Measurements from ENCODE around the gene PIGH. TPM values are rescaled to one million over a fixed set of nuclear protein-coding genes. Genes with fewer than 3 reads are reported as not detected.
"Not testable (repeated sequence)": the region's sequence is repeated elsewhere in the genome, so short reads cannot be mapped to it uniquely, and the experiment has no call there.

Gene PIGH
- total RNA-seq, 1 donor: 16.8 TPM

GRCh38 chr14:67544590-67544989, 55.5 kb downstream of the PIGH start:
- no peak overlapping the region for H3K4me3 ChIP-seq (ENCODE audit: low read depth, low read length)
- TF ChIP-seq, protein P1, sequence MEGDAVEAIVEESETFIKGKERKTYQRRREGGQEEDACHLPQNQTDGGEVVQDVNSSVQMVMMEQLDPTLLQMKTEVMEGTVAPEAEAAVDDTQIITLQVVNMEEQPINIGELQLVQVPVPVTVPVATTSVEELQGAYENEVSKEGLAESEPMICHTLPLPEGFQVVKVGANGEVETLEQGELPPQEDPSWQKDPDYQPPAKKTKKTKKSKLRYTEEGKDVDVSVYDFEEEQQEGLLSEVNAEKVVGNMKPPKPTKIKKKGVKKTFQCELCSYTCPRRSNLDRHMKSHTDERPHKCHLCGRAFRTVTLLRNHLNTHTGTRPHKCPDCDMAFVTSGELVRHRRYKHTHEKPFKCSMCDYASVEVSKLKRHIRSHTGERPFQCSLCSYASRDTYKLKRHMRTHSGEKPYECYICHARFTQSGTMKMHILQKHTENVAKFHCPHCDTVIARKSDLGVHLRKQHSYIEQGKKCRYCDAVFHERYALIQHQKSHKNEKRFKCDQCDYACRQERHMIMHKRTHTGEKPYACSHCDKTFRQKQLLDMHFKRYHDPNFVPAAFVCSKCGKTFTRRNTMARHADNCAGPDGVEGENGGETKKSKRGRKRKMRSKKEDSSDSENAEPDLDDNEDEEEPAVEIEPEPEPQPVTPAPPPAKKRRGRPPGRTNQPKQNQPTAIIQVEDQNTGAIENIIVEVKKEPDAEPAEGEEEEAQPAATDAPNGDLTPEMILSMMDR (IDR thresholded peaks at IDR 0.05; ENCODE audit: insufficient read depth, low read length): no peak
- DNase-seq (ENCODE audit: low read depth): no peak

DNA sequence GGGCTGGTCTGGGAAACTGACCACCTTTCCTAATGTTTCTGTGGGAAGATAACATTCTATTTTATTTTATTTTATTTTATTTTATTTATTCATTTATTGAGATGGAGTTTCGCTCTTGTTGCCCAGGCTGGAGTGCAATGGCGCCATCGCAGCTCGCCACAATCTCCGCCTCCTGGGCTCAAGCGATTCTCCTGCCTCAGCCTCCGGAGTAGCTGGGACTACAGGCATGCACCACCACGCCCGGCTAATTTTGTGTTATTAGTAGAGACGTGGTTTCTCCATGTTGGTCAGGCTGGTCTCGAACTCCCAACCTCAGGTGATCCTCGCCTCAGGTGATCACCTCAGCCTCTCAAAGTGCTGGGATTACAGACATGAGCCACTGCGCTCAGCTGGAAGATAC, 57.4 kb downstream of the PIGH start:
- H3K4me3 ChIP-seq (ENCODE audit: low read depth, low read length); DNase-seq (ENCODE audit: low read depth): not testable (repeated sequence)

DNA sequence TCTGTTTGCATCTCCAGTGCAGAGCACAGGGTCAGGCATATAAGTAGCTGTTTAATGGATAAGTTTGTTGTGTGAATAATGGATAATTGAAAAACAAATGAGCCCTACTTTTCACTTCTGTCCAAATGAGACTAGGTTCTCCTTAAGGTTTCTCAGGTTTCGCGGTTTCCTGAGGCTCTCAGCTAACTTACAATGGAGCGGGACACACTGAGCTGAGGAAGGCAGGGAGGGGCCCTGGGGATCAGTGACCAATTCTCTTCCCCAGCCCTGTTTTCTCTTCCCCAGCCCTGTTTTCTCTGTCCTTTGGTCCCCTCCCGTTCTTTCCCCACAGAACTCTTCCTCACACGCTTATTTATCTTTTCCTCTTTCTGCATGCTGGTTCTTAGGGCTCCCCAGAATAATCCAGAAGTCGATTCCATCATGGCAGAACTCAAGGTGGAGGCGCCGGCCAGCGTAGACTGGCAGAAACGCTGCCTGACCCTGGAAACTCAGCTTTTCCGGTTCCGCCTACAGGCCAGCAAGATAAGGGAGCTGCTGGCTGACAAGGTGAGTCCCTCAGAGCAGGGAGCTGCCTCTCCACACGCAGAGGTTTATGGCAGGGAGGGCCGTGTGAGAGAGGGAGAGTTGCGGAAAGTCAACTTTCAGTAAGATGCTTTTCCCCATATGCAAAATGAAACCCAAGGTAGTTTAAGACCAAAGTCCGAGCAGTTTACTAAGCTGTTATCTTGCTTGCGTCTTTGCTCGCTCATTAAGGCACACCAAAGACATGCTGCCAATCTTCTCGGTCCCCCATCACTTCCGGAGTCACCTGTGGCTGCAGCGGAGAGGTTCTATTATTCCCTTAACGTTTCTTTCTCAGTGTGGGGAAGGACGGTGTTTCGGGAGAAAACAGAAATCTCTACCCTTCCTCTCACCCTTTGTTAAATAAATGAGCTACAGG, 58.4 kb downstream of the PIGH start:
- TF ChIP-seq, protein P1 (IDR thresholded peaks at IDR 0.05; ENCODE audit: insufficient read depth, low read length): no peak
- no peak overlapping the region for H3K4me3 ChIP-seq (ENCODE audit: low read depth, low read length)
- DNase-seq (ENCODE audit: low read depth): no peak

Small RNAs within 50 kb of the gene (small RNA-seq; reads per million reads assigned to genes)
- gene AL132640.3 (not detected), gene RF00019 (not detected)

Other genes with a start within 250 kb of the PIGH start
- 118 and 281 TPM in 2 replicates for gene ATP6V1D, start 240.5 kb downstream of the PIGH start, total RNA-seq (ENCODE audit: low replicate concordance)
- gene EIF2S1, start 239.9 kb downstream of the PIGH start, total RNA-seq (ENCODE audit: low replicate concordance): 139 and 166 TPM in 2 replicates
- 1.8 and 2.8 TPM in 2 replicates for gene PLEK2, start 188.1 kb downstream of the PIGH start, total RNA-seq (ENCODE audit: low replicate concordance)
- 0.81 and 1.8 TPM in 2 replicates for gene TMEM229B, start 111.5 kb downstream of the PIGH start, total RNA-seq (ENCODE audit: low replicate concordance)
- gene PLEKHH1, start 67.0 kb downstream of the PIGH start, total RNA-seq (ENCODE audit: low replicate concordance): 0.45 TPM in 1 of 2 replicates, not detected in the other
- 0.74 and 7.0 TPM in 2 replicates for gene ARG2, start 19.7 kb upstream of the PIGH start, total RNA-seq (ENCODE audit: low replicate concordance)
- gene VTI1B, start 74.4 kb upstream of the PIGH start, total RNA-seq (ENCODE audit: low replicate concordance): 48.5 and 69.0 TPM in 2 replicates
- gene RDH11, start 95.5 kb upstream of the PIGH start, total RNA-seq (ENCODE audit: low replicate concordance): 78.9 and 110 TPM in 2 replicates
- gene RDH12, start 101.6 kb upstream of the PIGH start, total RNA-seq (ENCODE audit: low replicate concordance): 0.82 TPM in 1 of 2 replicates, not detected in the other
- gene ZFYVE26, start 216.3 kb upstream of the PIGH start, total RNA-seq (ENCODE audit: low replicate concordance): 24.3 and 30.8 TPM in 2 replicates
- gene RAD51B, start 219.5 kb upstream of the PIGH start, total RNA-seq (ENCODE audit: low replicate concordance): 28.5 and 28.7 TPM in 2 replicates